Measurements from ENCODE around the gene NMUR1. TPM values are rescaled to one million over a fixed set of nuclear protein-coding genes. Genes with fewer than 3 reads are reported as not detected.

The NMUR1 gene
- total and polyA plus RNA-seq, 7 experiments from 2014 or later, result 0.72 to 7.0 (median 1.4) TPM; not detected in 4

DNA sequence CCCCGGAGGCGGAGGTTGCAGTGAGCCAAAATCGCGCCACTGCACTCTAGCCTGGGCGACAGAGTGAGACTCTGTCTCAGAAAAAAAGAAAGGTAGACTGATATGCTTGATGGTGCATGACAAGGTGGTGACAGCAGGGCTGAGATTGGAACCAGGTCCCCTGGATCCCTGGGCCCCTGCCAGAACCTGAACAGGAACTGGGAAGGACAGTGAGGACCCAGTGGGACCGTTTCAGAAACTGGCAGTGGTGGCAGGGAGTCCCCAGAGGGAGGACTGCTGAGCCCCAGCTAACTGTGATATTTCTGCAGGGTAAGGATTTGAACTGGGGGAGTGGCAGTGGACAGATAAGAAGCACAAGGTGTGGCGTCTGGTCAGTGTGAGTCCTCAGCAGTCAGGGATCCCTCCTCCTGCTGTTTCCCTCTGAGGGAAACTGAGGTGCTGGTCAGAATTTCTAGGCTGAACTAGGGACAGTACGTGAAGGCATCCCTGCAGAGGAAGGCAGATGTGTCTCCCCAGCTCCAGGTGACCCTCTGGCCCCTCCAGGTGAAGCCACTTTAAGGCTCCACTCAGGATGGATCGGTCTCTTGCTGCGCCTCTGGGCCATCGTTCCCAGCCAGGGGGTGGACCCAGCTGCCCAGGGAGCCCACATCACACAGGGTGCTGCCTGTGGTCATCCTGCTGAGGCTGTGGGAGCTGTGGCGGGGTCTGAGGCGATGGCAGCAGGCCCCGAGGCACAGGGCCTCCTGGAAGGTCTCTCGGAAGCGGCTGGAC is 5.6 kb downstream of the NMUR1 start:
- CTCF ChIA-PET, result interaction anchor here (0.6 to 1.6 kb wide), 2 partner anchors 42 to 84 kb away, joined by 3 to 4 read pairs; no protein-coding TSS in a partner anchor
- Mint-ChIP-seq H3K27me3 (peaks cover 8 to 29% (median 13%) of the 10 kb centered on the region in 5 donors), H3K27ac (peak overlapping the region in 2 of 9 donors; percentile 34 to 69), H3K4me3 (peak overlapping the region in 2 of 10 donors; percentile 12 to 37), H3K9me3 (peaks cover 0 to 2% (median 0%) of the 10 kb centered on the region in 11 donors), H3K36me3 (peaks cover 0 to 2% (median 0%) of the 10 kb centered on the region in 5 donors), H3K4me1 (peaks cover 5 to 47% (median 11%) of the 10 kb centered on the region in 7 donors)
- POLR2A ChIA-PET, result no interaction called here
- Histone ChIP-seq H3K27me3 (ENCODE audit: control insufficient read depth in 2 of 2, insufficient read depth in 2 of 2, low read length in 2 of 2) (no peaks in the 10 kb centered on the region), H3K4me1 (ENCODE audit: control insufficient read depth in 2 of 2, insufficient read depth in 2 of 2, low read length in 2 of 2) (peaks cover 12 to 26% of the 10 kb centered on the region in 2 donors), H3K36me3 (ENCODE audit: control insufficient read depth in 2 of 3, insufficient read depth in 3 of 3, low read length in 3 of 3) (no peaks in the 10 kb centered on the region), H3K27ac (ENCODE audit: low read depth, low read length) (no peak overlapping the region), H3K4me3 (ENCODE audit: low read length) (no peak overlapping the region), H3K9me3 (ENCODE audit: control insufficient read depth in 2 of 3, low read length in 3 of 3) (no peaks in the 10 kb centered on the region)
- DNase-seq, result no peak
- ATAC-seq, result no peak
- intact Hi-C loops (cut with micrococcal nuclease), result no loop called here

DNA sequence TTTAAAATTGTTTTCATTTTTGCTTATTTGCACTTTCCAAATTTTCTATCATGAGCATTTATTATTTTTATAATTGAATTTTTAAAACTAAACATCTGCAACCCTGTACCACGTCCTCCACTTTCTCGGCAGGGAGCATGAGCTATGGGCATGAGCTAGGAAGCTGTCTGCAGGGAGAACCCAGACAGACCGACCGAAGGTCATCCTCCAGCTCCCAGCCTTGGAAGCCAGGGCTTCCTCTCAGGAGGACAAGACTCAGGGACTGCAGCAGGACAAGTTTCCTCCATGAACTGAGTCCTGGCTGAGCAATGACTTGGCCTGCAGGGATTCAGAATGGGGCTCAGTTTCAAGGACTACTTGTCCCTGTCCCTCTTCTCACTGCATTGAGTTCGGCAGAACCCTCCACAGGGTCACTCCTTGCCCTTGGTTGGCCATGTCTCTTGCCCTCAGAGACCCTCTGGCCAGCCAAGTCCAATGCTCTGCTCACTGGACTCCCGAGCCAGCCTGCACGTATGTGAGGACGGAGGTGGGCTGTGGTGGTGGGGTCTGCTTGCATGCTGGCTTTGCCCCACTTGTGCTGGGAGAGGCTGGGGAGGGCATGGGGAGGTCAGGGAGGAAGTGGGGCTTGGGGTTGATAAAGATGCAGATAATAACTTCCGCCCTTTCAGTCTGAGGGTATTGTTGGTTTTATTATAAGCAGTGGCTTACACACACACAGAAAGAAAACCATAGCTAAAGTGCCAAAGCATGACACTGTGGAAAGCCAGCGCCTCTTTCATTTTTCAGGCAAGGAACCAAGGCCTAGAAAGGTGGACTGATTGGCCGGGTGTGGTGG is 6.6 kb downstream of the NMUR1 start:
- ATAC-seq (peak; percentile 78), DNase-seq (no peak)
- POLR2A ChIA-PET, result interaction anchor here (0.6 kb wide), 1 partner anchor 9 kb away, joined by 3 read pairs; no protein-coding TSS in a partner anchor
- Histone ChIP-seq H3K4me1 (ENCODE audit: control insufficient read depth in 2 of 2, insufficient read depth in 2 of 2, low read length in 2 of 2) (peaks cover 12 to 26% of the 10 kb centered on the region in 2 donors), H3K4me3 (ENCODE audit: low read length) (no peak overlapping the region), H3K27ac (ENCODE audit: low read depth, low read length) (no peak overlapping the region), H3K36me3 (ENCODE audit: control insufficient read depth in 2 of 3, insufficient read depth in 3 of 3, low read length in 3 of 3) (no peaks in the 10 kb centered on the region), H3K9me3 (ENCODE audit: control insufficient read depth in 2 of 3, low read length in 3 of 3) (no peaks in the 10 kb centered on the region), H3K27me3 (ENCODE audit: control insufficient read depth in 2 of 2, insufficient read depth in 2 of 2, low read length in 2 of 2) (no peaks in the 10 kb centered on the region)
- peaks cover 1 to 19% (median 5%) of the 10 kb centered on the region in 5 donors for H3K27me3 Mint-ChIP-seq
- peaks cover 0 to 2% (median 0%) of the 10 kb centered on the region in 5 donors for H3K36me3 Mint-ChIP-seq
- peak overlapping the region in 1 of 10 donors; percentile 50 for H3K4me3 Mint-ChIP-seq
- no peaks in the 10 kb centered on the region for H3K9me3 Mint-ChIP-seq
- intact Hi-C loops (cut with micrococcal nuclease), result no loop called here
- H3K27ac Mint-ChIP-seq, result peak overlapping the region in 4 of 9 donors; percentile 27 to 69 (median 48)
- H3K4me1 Mint-ChIP-seq, result peaks cover 5 to 40% (median 11%) of the 10 kb centered on the region in 7 donors
- CTCF ChIA-PET, result interaction anchor here (0.6 to 1.6 kb wide), 2 partner anchors 41 to 369 kb away, joined by 4 read pairs; no protein-coding TSS in a partner anchor

DNA sequence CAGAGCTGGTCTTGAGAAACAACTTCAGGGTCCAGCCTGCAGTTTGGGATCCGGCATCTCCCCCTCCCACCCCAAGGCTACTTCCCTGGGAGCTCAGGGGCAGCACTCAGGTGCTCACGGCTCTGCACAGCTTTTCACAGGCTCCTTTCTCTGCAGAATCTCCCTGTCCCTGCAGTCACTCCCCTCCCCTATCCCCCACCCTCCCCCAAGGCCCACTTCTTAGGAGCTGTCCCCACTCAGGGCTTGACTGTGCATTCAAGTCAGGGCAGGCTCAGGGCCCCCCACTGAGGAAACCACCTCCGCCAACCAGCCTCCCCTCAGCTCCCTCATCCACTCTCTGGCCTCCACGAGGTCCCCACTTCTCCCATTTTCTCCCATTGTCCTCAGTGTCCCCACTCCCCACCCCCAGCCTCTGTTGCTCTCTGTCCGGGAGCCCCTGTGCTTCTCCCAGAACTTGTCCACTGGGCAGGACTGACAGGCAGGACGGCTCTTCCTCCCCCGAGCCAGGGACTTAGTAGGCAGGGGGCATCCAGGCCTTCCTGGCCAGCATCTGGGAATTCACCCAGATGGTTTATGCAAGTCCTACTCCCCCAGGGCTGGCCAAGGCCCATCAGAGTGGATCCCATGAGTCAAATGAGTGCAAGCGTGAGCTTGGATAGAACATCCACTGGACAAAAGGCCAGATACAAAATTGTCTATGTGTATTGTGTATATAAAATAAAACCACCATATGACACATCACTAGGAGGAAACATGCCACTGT is 7.6 kb downstream of the NMUR1 start:
- peaks cover 5 to 38% (median 11%) of the 10 kb centered on the region in 7 donors for H3K4me1 Mint-ChIP-seq
- ChIA-PET POLR2A (interaction anchor here (0.7 kb wide), 1 partner anchor 263 kb away, joined by 5 read pairs; no protein-coding TSS in a partner anchor), CTCF (interaction anchor here (0.6 kb wide), 1 partner anchor 370 kb away, joined by 4 read pairs; no protein-coding TSS in a partner anchor)
- ATAC-seq, result no peak
- no peak overlapping the region for H3K4me3 Mint-ChIP-seq
- H3K27me3 Mint-ChIP-seq, result peaks cover 0 to 14% (median 0%) of the 10 kb centered on the region in 5 donors
- Histone ChIP-seq H3K4me3 (ENCODE audit: low read length) (no peak overlapping the region), H3K9me3 (ENCODE audit: control insufficient read depth in 2 of 3, low read length in 3 of 3) (no peaks in the 10 kb centered on the region), H3K27me3 (ENCODE audit: control insufficient read depth in 2 of 2, insufficient read depth in 2 of 2, low read length in 2 of 2) (no peaks in the 10 kb centered on the region), H3K27ac (ENCODE audit: low read depth, low read length) (no peak overlapping the region), H3K4me1 (ENCODE audit: control insufficient read depth in 2 of 2, insufficient read depth in 2 of 2, low read length in 2 of 2) (peaks cover 12 to 26% of the 10 kb centered on the region in 2 donors), H3K36me3 (ENCODE audit: control insufficient read depth in 2 of 3, insufficient read depth in 3 of 3, low read length in 3 of 3) (no peaks in the 10 kb centered on the region)
- intact Hi-C loops (cut with micrococcal nuclease), result no loop called here
- peaks cover 0 to 2% (median 0%) of the 10 kb centered on the region in 5 donors for H3K36me3 Mint-ChIP-seq
- H3K27ac Mint-ChIP-seq, result no peak overlapping the region
- H3K9me3 Mint-ChIP-seq, result no peaks in the 10 kb centered on the region
- no peak for DNase-seq

DNA sequence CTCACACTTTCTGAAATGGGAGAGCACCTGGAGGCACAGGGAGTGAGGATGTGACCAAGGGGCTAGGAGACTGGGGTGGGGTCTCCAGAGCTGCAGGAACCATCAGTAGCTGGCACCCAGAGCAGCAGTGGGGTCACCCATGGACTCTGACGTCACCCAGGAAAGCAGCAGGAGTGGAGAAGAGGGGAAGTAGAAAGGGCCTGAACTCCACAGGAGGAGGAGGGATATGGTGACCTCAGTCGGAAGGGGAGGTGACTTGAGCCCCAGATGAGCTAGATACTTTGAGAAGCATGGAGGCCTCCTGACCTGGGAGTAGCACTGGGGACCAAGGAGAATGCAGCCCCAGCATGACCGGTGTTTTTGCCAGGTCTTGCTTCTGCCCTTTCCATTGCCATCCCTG is 8.8 kb downstream of the NMUR1 start:
- no peak overlapping the region for H3K4me3 Mint-ChIP-seq
- Histone ChIP-seq H3K4me1 (ENCODE audit: control insufficient read depth in 2 of 2, insufficient read depth in 2 of 2, low read length in 2 of 2) (peaks cover 12 to 26% of the 10 kb centered on the region in 2 donors), H3K36me3 (ENCODE audit: control insufficient read depth in 2 of 3, insufficient read depth in 3 of 3, low read length in 3 of 3) (no peaks in the 10 kb centered on the region), H3K27me3 (ENCODE audit: control insufficient read depth in 2 of 2, insufficient read depth in 2 of 2, low read length in 2 of 2) (no peaks in the 10 kb centered on the region), H3K27ac (ENCODE audit: low read depth, low read length) (no peak overlapping the region), H3K9me3 (ENCODE audit: control insufficient read depth in 2 of 3, low read length in 3 of 3) (no peaks in the 10 kb centered on the region), H3K4me3 (ENCODE audit: low read length) (no peak overlapping the region)
- H3K36me3 Mint-ChIP-seq, result peaks cover 0 to 2% (median 0%) of the 10 kb centered on the region in 5 donors
- DNase-seq (no peak), ATAC-seq (no peak)
- H3K9me3 Mint-ChIP-seq, result no peaks in the 10 kb centered on the region
- ChIA-PET CTCF (interaction anchor here (1.4 kb wide), 1 partner anchor 32 kb away, joined by 4 read pairs; no protein-coding TSS in a partner anchor), POLR2A (no interaction called here)
- peaks cover 7 to 41% (median 15%) of the 10 kb centered on the region in 7 donors for H3K4me1 Mint-ChIP-seq
- intact Hi-C loops (cut with micrococcal nuclease), result no loop called here
- H3K27me3 Mint-ChIP-seq, result peaks cover 0 to 16% (median 0%) of the 10 kb centered on the region in 5 donors
- H3K27ac Mint-ChIP-seq, result peak overlapping the region in 2 of 9 donors; percentile 7 to 24

DNA sequence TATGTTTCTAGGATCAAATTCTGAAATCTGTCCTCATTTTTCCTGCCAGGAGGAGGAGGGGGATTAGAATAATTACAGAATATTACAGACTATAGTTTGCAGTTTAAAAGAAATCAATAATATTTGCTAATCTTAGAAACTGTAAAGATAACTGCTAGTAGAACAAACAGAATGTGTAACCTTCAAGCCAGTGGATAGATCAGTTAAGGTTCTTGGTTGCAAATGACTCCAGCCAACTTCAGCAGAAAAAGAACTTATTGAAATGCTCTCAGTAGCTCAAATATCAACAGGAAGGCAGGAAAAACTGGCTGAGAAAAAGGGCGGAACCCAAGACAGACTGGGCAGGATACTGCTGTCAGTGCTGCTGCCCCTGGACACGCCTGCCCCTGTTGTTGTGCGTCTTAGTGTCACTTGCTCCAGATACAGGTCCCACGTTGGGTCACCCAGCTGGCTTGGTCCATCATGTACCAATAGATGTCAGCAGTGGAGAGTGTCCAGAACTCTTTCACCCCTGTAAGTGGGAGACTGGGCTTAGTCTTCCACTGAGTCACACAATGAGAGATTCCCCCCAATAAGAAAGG is 10.2 kb downstream of the NMUR1 start:
- DNase-seq, result no peak
- no peak overlapping the region for H3K4me3 Mint-ChIP-seq
- Histone ChIP-seq H3K27ac (ENCODE audit: low read depth, low read length) (no peak overlapping the region), H3K27me3 (ENCODE audit: control insufficient read depth in 2 of 2, insufficient read depth in 2 of 2, low read length in 2 of 2) (no peaks in the 10 kb centered on the region), H3K36me3 (ENCODE audit: control insufficient read depth in 2 of 3, insufficient read depth in 3 of 3, low read length in 3 of 3) (no peaks in the 10 kb centered on the region), H3K4me3 (ENCODE audit: low read length) (no peak overlapping the region), H3K4me1 (ENCODE audit: control insufficient read depth in 2 of 2, insufficient read depth in 2 of 2, low read length in 2 of 2) (peaks cover 12 to 20% of the 10 kb centered on the region in 2 donors), H3K9me3 (ENCODE audit: control insufficient read depth in 2 of 3, low read length in 3 of 3) (no peaks in the 10 kb centered on the region)
- ATAC-seq, result no peak
- ChIA-PET CTCF (interaction anchor here (1.1 kb wide), 1 partner anchor 13 kb away, joined by 3 read pairs; no protein-coding TSS in a partner anchor), POLR2A (no interaction called here)
- peaks cover 7 to 36% (median 16%) of the 10 kb centered on the region in 7 donors for H3K4me1 Mint-ChIP-seq
- H3K27me3 Mint-ChIP-seq, result peaks cover 0 to 16% (median 0%) of the 10 kb centered on the region in 5 donors
- H3K27ac Mint-ChIP-seq, result no peak overlapping the region
- intact Hi-C loops (cut with micrococcal nuclease), result no loop called here
- H3K9me3 Mint-ChIP-seq, result no peaks in the 10 kb centered on the region
- H3K36me3 Mint-ChIP-seq, result no peaks in the 10 kb centered on the region

All from naive thymus-derived CD4-positive, alpha-beta T cell (primary cell).